Endothelial cell of umbilical vein (primary cell): ENCODE data around the gene TFF3.

Experiments
- CTCF ChIP-seq, 2 donors: IDR thresholded peaks; 1 replicate in 1 of 2; 2 replicates in 1 of 2; pipeline ENCODE4 v1.5.1; 2011; ENCODE audit warnings: low read length in 2 of 2, mild to moderate bottlenecking in 2 of 2, moderate library complexity in 2 of 2, control low read depth in 1 of 2, inconsistent platforms in 1 of 2, low read depth in 1 of 2; ENCODE audit not compliant: insufficient read depth in 1 of 2; ENCODE audit errors: extremely low read depth in 1 of 2
- EZH2 ChIP-seq: IDR thresholded peaks from 2 replicates; pipeline ENCODE4 v1.6.1; 2012; ENCODE audit warnings: borderline replicate concordance, low read depth, mild to moderate bottlenecking, moderate library complexity, low read length, inconsistent platforms; ENCODE audit not compliant: severe bottlenecking
- POLR2A ChIP-seq: IDR thresholded peaks from 2 replicates; pipeline ENCODE4 v1.6.1; 2012; ENCODE audit warnings: low read depth, mild to moderate bottlenecking, control low read depth, low read length

- TF ChIP-seq CTCF (IDR thresholded peaks at IDR 0.05; ENCODE audit: extremely low read depth in 1 of 2, insufficient read depth in 1 of 2, low read depth in 1 of 2, low read length in 2 of 2), result no peak
- no peak for TF ChIP-seq EZH2
- no peak for TF ChIP-seq POLR2A
Measured at GRCh38 chr21:42319851-42320572, 4.8 kb upstream of the TFF3 start.
